Measurements from ENCODE around the gene RRAGB.
"Not testable (repeated sequence)": the region's sequence is repeated elsewhere in the genome, so short reads cannot be mapped to it uniquely, and the experiment has no call there.

Gene RRAGB, protein sequence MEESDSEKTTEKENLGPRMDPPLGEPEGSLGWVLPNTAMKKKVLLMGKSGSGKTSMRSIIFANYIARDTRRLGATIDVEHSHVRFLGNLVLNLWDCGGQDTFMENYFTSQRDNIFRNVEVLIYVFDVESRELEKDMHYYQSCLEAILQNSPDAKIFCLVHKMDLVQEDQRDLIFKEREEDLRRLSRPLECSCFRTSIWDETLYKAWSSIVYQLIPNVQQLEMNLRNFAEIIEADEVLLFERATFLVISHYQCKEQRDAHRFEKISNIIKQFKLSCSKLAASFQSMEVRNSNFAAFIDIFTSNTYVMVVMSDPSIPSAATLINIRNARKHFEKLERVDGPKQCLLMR

DNA sequence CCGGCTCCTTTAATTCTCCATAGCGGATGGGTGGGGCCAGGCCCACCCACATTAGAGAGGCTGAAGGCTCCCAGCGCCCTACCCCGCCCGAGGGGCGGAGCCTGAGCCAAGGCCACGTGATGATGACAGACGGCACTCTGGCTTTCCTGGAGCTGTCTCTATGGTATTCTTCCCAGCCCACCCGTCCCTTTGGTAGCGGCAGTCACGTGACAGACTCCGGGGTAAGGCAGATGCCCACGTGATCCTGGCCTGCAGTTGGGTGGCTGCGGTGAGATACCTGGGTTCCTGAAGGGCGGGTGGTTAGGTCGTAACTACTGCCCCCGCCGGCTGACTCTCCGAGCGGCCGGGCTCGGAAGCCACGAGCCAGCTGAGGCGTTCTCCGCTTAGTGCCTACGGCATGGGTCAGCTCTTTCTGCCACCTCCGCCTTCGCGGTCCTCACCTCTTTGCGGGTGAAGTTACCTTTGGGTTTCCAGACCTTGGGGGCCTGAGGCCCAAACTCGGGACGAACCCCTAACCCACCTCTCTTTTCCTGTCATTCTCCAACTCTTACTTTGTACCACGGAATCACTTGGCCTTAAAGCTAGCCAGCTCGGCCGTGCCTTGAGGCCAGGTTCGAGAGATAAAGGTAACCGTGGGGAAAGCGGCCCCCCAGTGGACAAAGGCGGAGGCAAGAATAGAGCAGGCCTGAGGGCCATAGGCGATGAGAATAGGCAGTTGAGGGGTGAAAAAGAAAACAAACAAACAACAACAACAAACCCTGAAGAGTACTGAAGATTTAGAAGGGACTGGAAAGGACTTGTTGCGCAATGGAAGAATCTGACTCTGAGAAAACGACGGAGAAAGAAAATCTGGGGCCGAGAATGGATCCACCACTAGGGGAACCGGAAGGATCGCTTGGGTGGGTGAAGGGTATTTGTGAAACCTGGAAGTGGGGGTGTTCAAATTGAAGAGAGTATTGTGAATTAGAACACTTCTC lies at the start of gene RRAGB:
TSS of gene RRAGB (plus strand) at position 229 of the 977 bp plus-strand sequence. CDS start at position 808, 579 bp downstream.
- DNase-seq (ENCODE audit: low read depth in 2 of 2), result peak; percentile 80 to 87

GRCh38 chrX:55668084-55668483 lies 49.5 kb upstream of the RRAGB start:
- no peak for DNase-seq (ENCODE audit: low read depth in 2 of 2)

GRCh38 chrX:55688579-55688978 lies 29.0 kb upstream of the RRAGB start:
- not testable (repeated sequence) for DNase-seq (ENCODE audit: low read depth in 2 of 2)

DNA sequence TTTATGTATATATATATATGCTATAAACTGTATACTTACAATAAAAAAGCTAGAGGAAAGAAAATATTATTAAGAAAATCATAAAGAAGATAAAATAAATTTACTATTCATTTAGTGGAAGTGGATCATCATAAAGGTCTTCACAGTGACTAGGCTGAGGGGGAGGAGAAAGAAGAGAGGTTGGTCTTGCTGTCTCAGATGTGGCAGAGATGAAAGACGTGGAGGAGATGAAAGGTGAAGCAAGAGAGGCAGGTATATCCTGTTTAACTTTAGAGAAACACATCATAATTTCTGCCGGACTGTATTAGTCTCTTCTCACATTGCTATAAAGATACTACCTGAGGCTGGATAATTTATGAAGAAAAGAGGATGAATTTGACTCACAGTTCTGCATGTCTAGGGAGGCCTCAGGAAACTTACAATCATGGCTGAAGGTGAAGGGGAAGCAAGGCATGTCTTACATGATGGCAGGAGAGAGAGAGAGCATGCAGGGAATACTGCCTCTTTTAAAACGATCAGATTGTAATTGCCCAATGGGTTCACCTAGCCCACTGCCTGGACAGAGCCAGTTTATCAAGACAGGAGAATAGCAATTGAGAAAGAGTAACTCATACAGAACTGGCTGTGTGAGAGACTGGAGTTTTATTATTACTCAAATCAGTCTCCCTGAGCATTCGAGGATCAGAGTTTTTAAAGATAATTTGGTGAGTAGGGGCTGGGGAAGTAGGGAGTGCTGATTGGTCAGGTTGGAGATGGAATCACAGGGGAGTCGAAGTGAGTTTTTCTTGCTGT lies 22.1 kb upstream of the RRAGB start:
- no peak for DNase-seq (ENCODE audit: low read depth in 2 of 2)

DNA sequence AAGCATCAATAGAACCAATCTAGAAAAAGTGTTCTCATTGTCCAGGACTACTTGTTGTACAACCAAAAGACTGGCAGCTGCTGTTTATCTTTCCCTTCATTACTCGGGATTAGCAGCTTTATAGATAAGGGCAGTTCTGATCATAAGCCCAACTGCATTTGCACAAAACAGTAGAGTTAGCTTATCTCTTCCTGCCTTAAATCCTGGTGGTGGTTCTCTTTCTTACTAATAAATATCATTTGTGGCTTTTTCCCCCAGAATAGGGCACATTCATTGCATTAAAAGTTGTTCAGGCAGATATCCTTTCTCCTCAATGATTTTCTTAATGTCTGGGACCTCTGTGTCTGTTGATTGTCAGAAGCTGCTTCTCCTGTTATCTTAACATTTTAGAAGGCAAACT lies 20.2 kb upstream of the RRAGB start:
- DNase-seq (ENCODE audit: low read depth in 2 of 2), result no peak

- DNase-seq (ENCODE audit: low read depth in 2 of 2), result no peak
These were observed 14.9 kb upstream of the RRAGB start for GRCh38 chrX:55702671-55703070.

- DNase-seq (ENCODE audit: low read depth in 2 of 2), result not testable (repeated sequence)
These were observed 14.1 kb upstream of the RRAGB start for GRCh38 chrX:55703436-55703835.

DNA sequence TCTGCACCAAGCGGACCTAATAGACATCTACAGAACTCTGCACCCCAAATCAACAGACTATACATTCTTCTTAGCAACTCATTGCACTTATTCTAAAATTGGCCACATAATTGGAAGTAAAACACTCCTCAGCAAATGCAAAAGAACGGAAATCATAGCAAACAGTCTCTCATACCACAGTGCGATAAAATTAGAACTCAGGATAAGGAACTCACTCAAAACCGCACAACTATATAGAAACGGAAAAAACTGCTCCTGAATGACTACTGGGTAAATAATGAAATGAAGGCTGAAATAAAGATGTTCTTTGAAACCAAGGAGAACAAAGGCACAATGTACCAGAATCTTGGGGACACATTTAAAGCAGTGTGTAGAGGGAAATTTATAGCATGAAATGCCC lies 12.5 kb upstream of the RRAGB start:
- DNase-seq (ENCODE audit: low read depth in 2 of 2), result not testable (repeated sequence)

DNA sequence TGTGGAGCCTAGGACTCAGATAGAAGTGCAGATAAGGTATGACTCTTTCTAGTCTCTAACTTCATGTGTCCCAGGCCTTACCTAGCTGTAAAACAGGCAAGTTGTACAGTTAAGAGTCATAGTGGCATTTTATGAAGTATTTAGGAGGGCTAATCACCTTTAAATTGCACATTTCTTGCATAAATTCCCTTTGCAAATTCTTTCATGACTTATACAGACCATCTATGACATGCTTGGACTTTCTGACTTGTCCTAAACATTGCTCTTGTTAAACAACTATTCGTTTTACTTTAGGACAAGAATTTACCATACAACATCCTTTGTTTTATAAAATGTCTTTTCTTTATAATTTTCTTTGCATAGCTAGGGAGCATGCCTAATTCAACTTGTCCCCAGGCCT lies 7.8 kb upstream of the RRAGB start:
- DNase-seq (ENCODE audit: low read depth in 2 of 2), result no peak

- DNase-seq (ENCODE audit: low read depth in 2 of 2), result no peak
These were observed 6.8 kb upstream of the RRAGB start for GRCh38 chrX:55710701-55711100.

DNA sequence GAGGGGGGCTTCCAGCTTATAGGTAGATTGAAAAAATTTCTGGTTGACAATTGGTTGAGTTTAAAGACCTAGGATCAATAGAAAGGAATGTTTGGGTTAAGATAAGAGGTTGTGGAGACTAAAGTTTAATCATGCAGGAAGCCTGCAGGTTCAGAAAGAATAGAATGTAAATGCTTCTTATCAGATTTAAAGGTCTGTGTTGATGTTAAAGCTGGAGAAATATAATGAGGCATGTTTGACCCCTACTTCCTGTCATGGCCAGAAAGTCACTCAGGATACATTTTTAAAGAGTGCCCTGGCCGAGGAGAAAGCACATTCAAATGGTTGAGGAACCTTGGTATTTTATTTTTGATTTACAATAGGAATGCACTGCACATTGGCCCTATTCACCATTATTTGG lies 3.9 kb upstream of the RRAGB start:
- DNase-seq (ENCODE audit: low read depth in 2 of 2), result no peak

DNA sequence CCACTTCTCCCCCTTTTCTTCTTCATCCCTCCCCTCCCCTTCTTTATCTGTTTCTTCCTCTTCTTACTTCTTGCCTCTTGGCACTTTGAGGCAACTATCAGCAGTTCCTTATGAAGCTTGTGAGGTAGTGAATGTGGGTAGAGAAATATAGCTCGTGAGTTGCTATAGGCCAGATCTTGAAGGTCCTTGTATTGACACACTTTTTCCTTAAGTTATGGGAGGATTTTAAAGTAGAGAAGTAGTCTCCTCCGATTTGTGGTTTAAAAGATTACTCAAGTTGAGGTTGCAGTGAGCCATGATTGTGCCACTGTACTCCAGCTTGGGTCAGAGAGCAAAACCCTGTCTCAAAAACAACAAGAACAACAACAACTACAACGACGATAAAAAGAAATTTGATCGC lies 3.4 kb upstream of the RRAGB start:
- DNase-seq (ENCODE audit: low read depth in 2 of 2), result no peak

GRCh38 chrX:55715847-55716246 lies 1.7 kb upstream of the RRAGB start:
- no peak for DNase-seq (ENCODE audit: low read depth in 2 of 2)

- DNase-seq (ENCODE audit: low read depth in 2 of 2), result no peak
These were observed 612 bp upstream of the RRAGB start for GRCh38 chrX:55716937-55717336.

- no peak for DNase-seq (ENCODE audit: low read depth in 2 of 2)
These were observed 14.3 kb downstream of the RRAGB start for GRCh38 chrX:55731826-55732225.

- no peak for DNase-seq (ENCODE audit: low read depth in 2 of 2)
These were observed 21.4 kb downstream of the RRAGB start for GRCh38 chrX:55738969-55739368.

DNA sequence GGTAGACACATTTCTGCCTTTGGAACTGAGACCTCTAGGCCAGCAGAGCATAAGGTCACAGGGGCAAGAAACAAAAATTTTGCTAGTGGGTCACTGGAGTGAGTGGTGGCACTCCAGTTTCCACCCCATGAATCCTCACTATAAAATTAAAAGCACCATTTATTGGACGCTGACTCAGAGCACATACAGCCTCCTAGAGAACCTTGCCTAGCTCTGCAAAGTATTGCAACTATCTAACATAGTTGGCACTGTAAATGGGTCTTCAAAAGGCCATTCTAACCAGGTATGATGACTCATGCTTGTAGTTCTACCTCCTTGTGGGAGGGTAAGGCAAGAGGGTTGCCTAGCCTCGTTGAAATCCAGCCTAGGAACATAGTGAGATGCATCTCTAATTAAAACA lies 25.1 kb downstream of the RRAGB start:
- no peak for DNase-seq (ENCODE audit: low read depth in 2 of 2)

DNA sequence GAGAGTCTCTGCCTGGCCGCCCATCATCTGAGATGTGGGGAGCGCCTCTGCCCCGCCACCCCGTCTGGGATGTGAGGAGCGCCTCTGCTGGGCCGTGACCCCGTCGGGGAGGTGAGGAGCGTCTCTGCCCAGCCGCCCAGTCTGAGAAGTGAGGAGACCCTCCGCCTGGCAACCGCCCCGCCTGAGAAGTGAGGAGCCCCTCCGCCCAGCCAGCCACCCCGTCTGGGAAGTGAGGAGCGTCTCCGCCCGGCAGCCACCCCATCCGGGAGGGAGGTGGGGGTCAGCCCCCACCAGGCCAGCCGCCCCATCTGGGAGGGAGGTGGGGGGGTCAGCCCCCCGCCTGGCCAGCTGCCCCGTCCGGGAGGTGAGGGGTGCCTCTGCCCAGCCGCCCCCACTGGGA lies 30.9 kb downstream of the RRAGB start:
- not testable (repeated sequence) for DNase-seq (ENCODE audit: low read depth in 2 of 2)

GRCh38 chrX:55750256-55750655 lies 32.7 kb downstream of the RRAGB start:
- no peak for DNase-seq (ENCODE audit: low read depth in 2 of 2)

DNA sequence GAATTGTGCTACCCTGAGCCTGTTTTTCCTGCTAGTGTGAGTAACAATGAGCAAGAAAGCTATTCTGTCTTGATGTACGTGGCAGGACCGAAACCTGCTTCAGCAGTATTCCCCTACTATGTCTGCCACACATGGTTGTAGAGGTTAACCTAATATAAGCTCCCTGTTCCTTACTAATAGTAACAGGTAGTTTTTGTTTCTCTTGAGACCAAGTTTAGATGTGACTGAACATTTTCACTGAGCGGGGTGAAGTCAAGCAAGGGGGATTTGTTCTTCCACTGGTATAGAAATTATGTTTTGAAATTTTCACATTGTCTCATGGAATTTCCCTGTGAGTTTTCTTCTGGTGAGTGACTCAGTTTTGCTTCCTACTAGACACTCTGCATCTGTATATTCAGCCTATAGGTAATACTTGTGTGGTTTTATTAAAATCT lies 37.3 kb downstream of the RRAGB start:
- DNase-seq (ENCODE audit: low read depth in 2 of 2), result no peak

DNA sequence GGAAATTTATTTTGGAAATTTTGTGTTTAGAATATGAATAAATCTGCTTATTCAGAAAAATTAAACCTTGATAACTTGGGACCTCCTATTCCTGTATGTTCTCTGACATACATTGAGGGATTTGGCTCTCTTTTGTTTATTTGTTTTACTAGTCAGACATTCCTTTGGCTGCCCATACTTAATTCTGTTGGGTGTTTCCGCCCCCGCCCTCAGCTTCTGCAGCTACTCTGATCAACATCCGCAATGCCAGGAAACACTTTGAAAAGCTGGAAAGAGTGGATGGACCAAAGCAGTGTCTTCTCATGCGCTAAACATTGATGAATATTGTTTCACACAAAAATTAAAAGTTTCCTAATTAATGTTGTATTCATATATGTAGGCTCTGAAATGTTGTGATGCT lies 40.5 kb downstream of the RRAGB start:
- DNase-seq (ENCODE audit: low read depth in 2 of 2), result no peak

DNA sequence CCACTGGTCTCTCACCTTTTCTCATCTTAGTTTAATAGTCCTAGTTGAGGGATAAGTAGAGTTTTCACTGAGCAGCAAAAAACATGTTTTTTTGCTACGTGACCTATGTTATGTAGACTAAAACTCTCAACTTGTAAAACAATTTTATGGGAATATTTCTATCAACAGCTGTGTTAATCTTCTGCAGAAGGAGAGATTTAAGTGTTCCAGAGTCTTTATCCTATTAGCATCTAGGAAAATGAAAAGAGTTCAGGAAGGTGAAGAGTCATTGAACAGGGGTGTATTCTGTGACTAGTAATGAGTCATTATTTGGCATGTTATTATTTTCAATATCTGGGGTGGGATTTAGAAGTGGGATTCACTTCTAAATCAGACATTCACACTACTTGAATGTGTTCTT lies 41.9 kb downstream of the RRAGB start:
- DNase-seq (ENCODE audit: low read depth in 2 of 2), result no peak

Data from stimulated activated CD8-positive, alpha-beta memory T cell treated with anti-CD3 and anti-CD28 coated beads, Interleukin-15, amount 100 ng/mL, for 48 hours (primary cell).